ENCODE data around the gene ADAM12.

- TF ChIP-seq CTCF (IDR thresholded peaks at IDR 0.05; ENCODE audit: low read length) = no peak
- no peak for TF ChIP-seq EZH2 (optimal IDR thresholded peaks at IDR 0.05; ENCODE audit: low read depth, low read length)
- no peak for TF ChIP-seq EZH2phosphoT487 (IDR thresholded peaks at IDR 0.05; ENCODE audit: low read length)
These were observed 423.7 kb downstream of the ADAM12 start for GRCh38 chr10:125964558-125964957.
